ENCODE data around the gene PARVB.
A peak's percentile ranks its signal among the peaks of the same experiment; 100 is the strongest.

The PARVB gene

GRCh38 chr22:44190381-44190976 lies 166.4 kb downstream of the PARVB start:
- TF ChIP-seq CTCF (conservative IDR thresholded peaks at IDR 0.05; ENCODE audit: low read length) = no peak
- H3K4me3 ChIP-seq (ENCODE audit: low read length) = no peak overlapping the region
- no peak for DNase-seq (ENCODE audit: low read depth)

- no peak overlapping the region for H3K4me3 ChIP-seq (ENCODE audit: low read length)
- DNase-seq (ENCODE audit: low read depth) = peak; percentile 24
- TF ChIP-seq CTCF (conservative IDR thresholded peaks at IDR 0.05; ENCODE audit: low read length) = no peak
These were observed 166.9 kb downstream of the PARVB start for GRCh38 chr22:44191036-44191454.

GRCh38 chr22:44192098-44192815 lies 168.2 kb downstream of the PARVB start:
- DNase-seq (ENCODE audit: low read depth) = no peak
- no peak for TF ChIP-seq CTCF (conservative IDR thresholded peaks at IDR 0.05; ENCODE audit: low read length)
- no peak overlapping the region for H3K4me3 ChIP-seq (ENCODE audit: low read length)

GRCh38 chr22:44192816-44193534 lies 168.9 kb downstream of the PARVB start:
- DNase-seq (ENCODE audit: low read depth) = no peak
- TF ChIP-seq CTCF (conservative IDR thresholded peaks at IDR 0.05; ENCODE audit: low read length) = no peak
- H3K4me3 ChIP-seq (ENCODE audit: low read length) = no peak overlapping the region

- no peak for DNase-seq (ENCODE audit: low read depth)
- H3K4me3 ChIP-seq (ENCODE audit: low read length) = no peak overlapping the region
- no peak for TF ChIP-seq CTCF (conservative IDR thresholded peaks at IDR 0.05; ENCODE audit: low read length)
These were observed 169.4 kb downstream of the PARVB start for GRCh38 chr22:44193535-44193891.

GRCh38 chr22:44194569-44194968 lies 170.5 kb downstream of the PARVB start:
- no peak overlapping the region for H3K4me3 ChIP-seq (ENCODE audit: low read length)
- no peak for DNase-seq (ENCODE audit: low read depth)
- no peak for TF ChIP-seq CTCF (conservative IDR thresholded peaks at IDR 0.05; ENCODE audit: low read length)
